ENCODE results near the gene PSMD4. TPM values are rescaled to one million over a fixed set of nuclear protein-coding genes. Genes with fewer than 3 reads are reported as not detected.
"Not testable (repeated sequence)": the region's sequence is repeated elsewhere in the genome, so short reads cannot be mapped to it uniquely, and the experiment has no call there.

Gene PSMD4
- total RNA-seq (100 to 1,000 TPM in 5 of 7 donors, 10 to 100 TPM in 2; 90.8 to 157 (median 121) TPM), polyA plus RNA-seq (100 to 1,000 TPM; 149 to 180 (median 156) TPM)
- long read RNA-seq, donor 1, transcript PSMD4-207 (2 exons, 801 nt), result minor isoform, 5 of 110 reads
- long read RNA-seq, donor 1, transcript PSMD4-202 (10 exons, 1,350 nt), result major isoform, 44 of 110 reads
- long read RNA-seq, donor 1, transcript PSMD4-201 (10 exons, 1,333 nt), result minor isoform, 6 of 110 reads
- long read RNA-seq, donor 1, partial matches to known transcripts, result 55 of 110 reads
- long read RNA-seq, donor 1, other reads (novel, unspliced or antisense), result 0 of 110 reads
- long read RNA-seq, donor 2, transcript PSMD4-202 (10 exons, 1,350 nt), result major isoform, 31 of 69 reads
- long read RNA-seq, donor 2, partial matches to known transcripts, result 31 of 69 reads
- long read RNA-seq, donor 2, other reads (novel, unspliced or antisense), result 5 of 69 reads

GRCh38 chr1:151254217-151255213, at the start of gene PSMD4:
TSS of gene PSMD4 (plus strand) at chr1:151254734. CDS start at chr1:151254783, 49 bp downstream.
- WGBS, 5 donors, result 8 to 16% (median 11%) methylated on average over 54 to 56 of the region's 56 CpGs
- Histone ChIP-seq H3K4me3 (peak within 1 kb of the TSS; percentile 77 to 98 (median 83)), H3K36me3 (peaks cover 0 to 21% (median 5%) of the 10 kb centered on the region in 6 donors), H3K4me1 (peaks cover 11 to 60% (median 41%) of the 10 kb centered on the region in 6 donors), H3K27me3 (replicated peaks in 1 of 7) (no peaks in the 10 kb centered on the region), H3K27ac (peak within 1 kb of the TSS; percentile 89 to 96 (median 92)), H3K9me3 (no peaks in the 10 kb centered on the region)
- peak; percentile 91 to 98 (median 95) for TF ChIP-seq POLR2AphosphoS5 (IDR thresholded peaks at IDR 0.05)
- TF ChIP-seq POLR2A (IDR thresholded peaks at IDR 0.05), result peak in 2 of 3 donors; percentile 17 to 71
- peak in 1 of 11 experiments; percentile 5 for TF ChIP-seq CTCF (IDR thresholded peaks at IDR 0.05 in 8 of 11, conservative IDR thresholded peaks at IDR 0.05 in 3 of 11)
- DNase-seq, result peak; percentile 95
- intact Hi-C loops (cut with DNase I; ENCODE audit: low total_unique reads), result loop anchor here (5.0 kb wide), 1 partner anchor 57 kb away; the partner anchor contains the start of gene PIP5K1A

DNA sequence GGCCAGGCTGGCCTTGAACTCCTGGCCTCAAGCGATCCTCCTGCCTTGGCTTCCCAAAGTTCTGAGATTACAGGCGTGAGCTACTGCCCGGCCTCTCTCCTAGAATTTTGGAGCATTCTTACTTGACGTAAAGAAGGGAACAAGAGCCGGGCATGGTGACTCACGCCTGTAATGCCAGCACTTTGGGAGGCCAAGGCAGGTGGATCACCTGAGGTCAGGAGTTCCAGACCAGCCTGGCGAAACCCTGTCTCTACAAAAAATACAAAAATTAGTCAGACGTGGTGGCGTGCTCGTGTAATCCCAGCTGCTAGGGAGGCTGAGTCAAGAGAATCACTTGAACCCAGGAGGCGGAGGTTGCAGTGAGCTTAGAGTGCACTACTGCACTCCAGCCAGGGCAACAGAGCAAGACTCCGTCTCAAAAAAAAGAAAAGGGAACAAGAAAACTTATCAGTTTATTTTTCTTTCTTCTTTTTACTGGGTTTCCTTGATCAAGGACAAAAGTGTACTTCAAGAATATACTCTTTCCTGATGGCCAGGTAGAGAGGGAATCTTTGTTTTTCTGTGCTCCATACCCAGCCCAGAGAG, 49.1 kb upstream of the PSMD4 start:
- peaks cover 0 to 80% (median 40%) of the 10 kb centered on the region in 6 donors for H3K36me3 ChIP-seq
- H3K9me3 ChIP-seq; H3K27ac ChIP-seq; H3K27me3 ChIP-seq (replicated peaks in 1 of 7); intact Hi-C loops (cut with DNase I; ENCODE audit: low total_unique reads); H3K4me3 ChIP-seq: not testable (repeated sequence)
- DNase-seq, result peak; percentile 18
- peaks cover 22 to 78% (median 42%) of the 10 kb centered on the region in 6 donors for H3K4me1 ChIP-seq
- 90 to 95% (median 92%) methylated on average over 12 of the region's 12 CpGs for whole genome bisulfite sequencing, 5 donors

DNA sequence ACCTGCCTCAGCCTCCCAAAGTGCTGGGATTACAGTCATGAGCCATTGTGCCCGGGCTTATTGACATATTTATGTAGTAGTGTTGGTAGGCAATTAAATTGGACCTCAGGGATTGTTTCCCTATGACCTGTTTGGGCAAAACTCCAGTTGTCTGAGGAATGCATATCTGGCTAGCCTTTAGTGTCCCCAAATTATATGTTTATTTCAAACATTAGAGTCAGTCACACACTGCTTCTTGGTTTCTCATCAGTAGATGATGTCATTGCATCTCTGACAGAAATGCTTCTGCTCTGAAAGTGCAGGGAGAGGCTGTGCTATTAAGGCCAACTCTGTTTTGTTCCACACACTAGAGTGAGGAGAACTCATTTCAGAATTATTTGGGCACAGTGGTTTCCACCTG, 43.7 kb upstream of the PSMD4 start:
- no peak for TF ChIP-seq POLR2A (IDR thresholded peaks at IDR 0.05)
- Histone ChIP-seq H3K27ac (no peak overlapping the region), H3K9me3 (no peaks in the 10 kb centered on the region), H3K4me1 (peaks cover 0 to 63% (median 19%) of the 10 kb centered on the region in 6 donors), H3K4me3 (no peak overlapping the region), H3K27me3 (replicated peaks in 1 of 7) (no peaks in the 10 kb centered on the region), H3K36me3 (peaks cover 0 to 94% (median 36%) of the 10 kb centered on the region in 6 donors)
- no peak for DNase-seq
- WGBS, 5 donors, result 86 to 97% (median 94%) methylated on average over 1 of the region's 1 CpG
- intact Hi-C loops (cut with DNase I; ENCODE audit: low total_unique reads), result no loop called here

DNA sequence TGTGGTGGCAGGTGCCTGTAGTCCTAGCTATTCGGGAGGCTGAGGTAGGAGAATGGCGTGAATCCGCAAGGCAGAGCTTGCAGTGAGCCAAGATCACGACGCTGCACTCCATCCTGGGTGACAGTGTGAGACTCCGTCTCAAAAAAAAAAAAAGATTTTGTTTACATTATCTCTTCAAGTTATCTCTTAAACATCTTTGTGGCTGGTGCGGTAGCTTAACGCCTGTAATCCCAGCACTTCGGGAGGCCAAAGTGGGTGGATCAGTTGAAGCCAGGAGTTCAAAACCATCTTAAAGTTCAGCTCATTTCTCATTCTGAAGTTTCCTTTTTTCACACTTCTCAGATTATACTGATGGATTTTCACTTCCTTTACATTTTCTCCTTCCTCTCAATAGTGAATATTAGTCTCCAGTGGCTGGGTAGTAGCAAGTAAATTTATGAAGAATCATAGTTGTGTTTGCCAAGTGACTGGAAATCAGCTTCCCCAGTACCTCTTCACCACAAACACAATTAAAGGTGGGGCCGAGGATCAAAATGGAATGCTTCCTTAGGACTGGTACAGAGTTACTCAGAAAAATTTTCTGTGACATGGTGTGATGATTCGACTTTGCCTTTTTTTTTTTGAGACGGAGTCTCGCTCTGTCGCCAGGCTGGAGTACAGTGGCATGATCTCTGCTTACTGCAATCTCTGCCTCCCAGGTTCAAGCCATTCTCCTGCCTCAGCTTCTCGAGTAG, 42.4 kb upstream of the PSMD4 start:
- TF ChIP-seq POLR2AphosphoS5 (IDR thresholded peaks at IDR 0.05), result no peak
- H3K36me3 ChIP-seq, result peaks cover 0 to 86% (median 27%) of the 10 kb centered on the region in 6 donors
- 81 to 89% (median 85%) methylated on average over 15 of the region's 15 CpGs for WGBS, 5 donors
- H3K27ac ChIP-seq, result no peak overlapping the region
- no peak for DNase-seq
- peaks cover 0 to 60% (median 17%) of the 10 kb centered on the region in 6 donors for H3K4me1 ChIP-seq
- H3K9me3 ChIP-seq, result no peaks in the 10 kb centered on the region
- H3K27me3 ChIP-seq (replicated peaks in 1 of 7), result no peaks in the 10 kb centered on the region
- H3K4me3 ChIP-seq, result no peak overlapping the region
- intact Hi-C loops (cut with DNase I; ENCODE audit: low total_unique reads), result no loop called here

DNA sequence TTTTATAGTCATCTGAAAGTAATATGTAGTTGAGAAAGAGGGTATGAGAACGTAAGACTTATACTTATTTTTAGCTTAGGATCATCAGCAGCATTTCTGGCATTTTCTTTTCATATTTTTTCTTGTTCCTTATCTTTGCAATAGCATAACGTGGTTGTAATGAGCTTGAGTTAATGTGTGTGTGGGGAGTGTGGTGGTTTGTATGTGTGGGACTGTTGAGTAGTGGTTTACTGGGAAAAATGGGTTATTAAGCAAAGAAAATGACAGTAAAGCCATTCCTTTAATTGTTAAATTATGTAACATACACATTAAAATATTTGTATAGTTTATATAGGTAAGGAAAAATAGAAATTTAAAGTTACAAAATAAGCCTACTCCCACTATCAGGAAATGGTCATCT, 41.0 kb upstream of the PSMD4 start:
- 30 to 59% (median 37%) methylated on average over 2 of the region's 2 CpGs for WGBS, 5 donors
- TF ChIP-seq POLR2A (IDR thresholded peaks at IDR 0.05) (no peak), CTCF (IDR thresholded peaks at IDR 0.05 in 8 of 11, conservative IDR thresholded peaks at IDR 0.05 in 3 of 11) (no peak), POLR2AphosphoS5 (IDR thresholded peaks at IDR 0.05) (no peak)
- H3K27ac ChIP-seq, result no peak overlapping the region
- H3K9me3 ChIP-seq, result no peaks in the 10 kb centered on the region
- H3K27me3 ChIP-seq (replicated peaks in 1 of 7), result no peaks in the 10 kb centered on the region
- no peak overlapping the region for H3K4me3 ChIP-seq
- intact Hi-C loops (cut with DNase I; ENCODE audit: low total_unique reads), result no loop called here
- peaks cover 0 to 86% (median 15%) of the 10 kb centered on the region in 6 donors for H3K36me3 ChIP-seq
- DNase-seq, result no peak
- peaks cover 5 to 57% (median 18%) of the 10 kb centered on the region in 6 donors for H3K4me1 ChIP-seq
